PC-3 (cell line): ENCODE results near the gene LAX1.

ENCODE experiments used
- EZH2 ChIP-seq: fragments of 300-600 bp; sonication (generic); IDR thresholded peaks from one replicate; pipeline ENCODE4 v1.6.1; 2017; ENCODE audit warnings: antibody characterized with exemption, mild to moderate bottlenecking, low read length; ENCODE audit not compliant: unreplicated experiment
- EZH2phosphoT487 ChIP-seq: fragments of 300-600 bp; sonication (generic); IDR thresholded peaks from 2 replicates; pipeline ENCODE4 v1.6.1; 2018; ENCODE audit warnings: mild to moderate bottlenecking, antibody characterized with exemption, low read length, borderline replicate concordance
- TF ChIP-seq, protein P1 (sequence below): fragments of 300-600 bp; sonication (generic); conservative IDR thresholded peaks from 2 replicates; pipeline ENCODE4 v1.5.1; 2017; ENCODE audit warnings: antibody characterized with exemption, low read depth, mild to moderate bottlenecking, low read length

GRCh38 chr1:203756036-203756435 lies 8.9 kb upstream of the LAX1 start:
- no peak for TF ChIP-seq EZH2
- TF ChIP-seq, protein P1, sequence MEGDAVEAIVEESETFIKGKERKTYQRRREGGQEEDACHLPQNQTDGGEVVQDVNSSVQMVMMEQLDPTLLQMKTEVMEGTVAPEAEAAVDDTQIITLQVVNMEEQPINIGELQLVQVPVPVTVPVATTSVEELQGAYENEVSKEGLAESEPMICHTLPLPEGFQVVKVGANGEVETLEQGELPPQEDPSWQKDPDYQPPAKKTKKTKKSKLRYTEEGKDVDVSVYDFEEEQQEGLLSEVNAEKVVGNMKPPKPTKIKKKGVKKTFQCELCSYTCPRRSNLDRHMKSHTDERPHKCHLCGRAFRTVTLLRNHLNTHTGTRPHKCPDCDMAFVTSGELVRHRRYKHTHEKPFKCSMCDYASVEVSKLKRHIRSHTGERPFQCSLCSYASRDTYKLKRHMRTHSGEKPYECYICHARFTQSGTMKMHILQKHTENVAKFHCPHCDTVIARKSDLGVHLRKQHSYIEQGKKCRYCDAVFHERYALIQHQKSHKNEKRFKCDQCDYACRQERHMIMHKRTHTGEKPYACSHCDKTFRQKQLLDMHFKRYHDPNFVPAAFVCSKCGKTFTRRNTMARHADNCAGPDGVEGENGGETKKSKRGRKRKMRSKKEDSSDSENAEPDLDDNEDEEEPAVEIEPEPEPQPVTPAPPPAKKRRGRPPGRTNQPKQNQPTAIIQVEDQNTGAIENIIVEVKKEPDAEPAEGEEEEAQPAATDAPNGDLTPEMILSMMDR: no peak
- TF ChIP-seq EZH2phosphoT487: no peak
